Lung (tissue), 12 donors: ENCODE data around the gene MAPK8IP2. TPM values are rescaled to one million over a fixed set of nuclear protein-coding genes. Genes with fewer than 3 reads are reported as not detected.
A peak's percentile ranks its signal among the peaks of the same experiment; 100 is the strongest.

ENCODE experiments used
- ATAC-seq: fragments of 200-7000 bp; cut with Tn5 transposase; one replicate; pipeline ENCODE4 v1.9.1; 2020; ENCODE audit warnings: moderate number of reproducible peaks; ENCODE audit not compliant: insufficient read depth, low FRiP score
- DNase-seq, 3 donors: peaks; one replicate each; pipeline ENCODE4 v3.0.0-alpha.2; 2013 to 2017
- H3K27ac ChIP-seq, 2 donors: one replicate each; pipeline ENCODE4 v1.5.1; 2013; ENCODE audit warnings: mild to moderate bottlenecking in 2 of 2, moderate library complexity in 2 of 2, control low read depth in 1 of 2, inconsistent platforms in 1 of 2, low read depth in 1 of 2, low read length in 1 of 2
- H3K27me3 ChIP-seq, 3 donors: one replicate each; pipeline ENCODE4 v1.5.1; 2013; ENCODE audit warnings: low read length in 2 of 3; ENCODE audit not compliant: control insufficient read depth in 3 of 3, insufficient read depth in 3 of 3
- H3K36me3 ChIP-seq, 4 donors: one replicate each; pipeline ENCODE4 v1.5.1; 2013; ENCODE audit warnings: low read length in 4 of 4, mild to moderate bottlenecking in 1 of 4, moderate library complexity in 1 of 4; ENCODE audit not compliant: control insufficient read depth in 4 of 4, insufficient read depth in 4 of 4
- H3K4me1 ChIP-seq, 5 donors: one replicate each; pipeline ENCODE4 v1.5.1; 2013; ENCODE audit warnings: low read length in 5 of 5, mild to moderate bottlenecking in 2 of 5, moderate library complexity in 1 of 5; ENCODE audit not compliant: control insufficient read depth in 5 of 5, insufficient read depth in 5 of 5
- H3K4me3 ChIP-seq: one replicate; pipeline ENCODE4 v1.5.1; 2013; ENCODE audit warnings: mild to moderate bottlenecking, control low read depth, moderate library complexity
- H3K9ac ChIP-seq, 2 donors: one replicate each; pipeline ENCODE4 v1.5.1; 2013; ENCODE audit warnings: low read length in 2 of 2, control low read depth in 1 of 2; ENCODE audit not compliant: insufficient read depth in 1 of 2
- H3K9me3 ChIP-seq, 4 donors: one replicate each; pipeline ENCODE4 v1.5.1; 2013; ENCODE audit warnings: low read length in 3 of 4, mild to moderate bottlenecking in 1 of 4, moderate library complexity in 1 of 4; ENCODE audit not compliant: control insufficient read depth in 4 of 4, insufficient read depth in 3 of 4
- WGBS, 2 donors: extraction: QIAGEN DNeasy Blood & Tissue Kit; methylation state at CpG; one replicate each; pipeline ENCODE4 v1.1.7; 2013; 5-methylcytosine and 5-hydroxymethylcytosine counted together
- polyA plus RNA-seq, 2 donors: library from polyadenylated mRNA; stranded (reverse); fragments of 200-250 nt; gene quantifications; one replicate each; pipeline ENCODE4 v1.2.1, GENCODE V29; 2013
- total RNA-seq, 2 donors: library from RNA; depleted of rRNA in 1 of 2; stranded (reverse); fragments of >200 nt in 1 of 2; gene quantifications; one replicate each; pipeline ENCODE4 v1.2.1, GENCODE V29; 2014 to 2021
- TF ChIP-seq, protein P1 (sequence below): IDR thresholded peaks from 2 replicates; pipeline ENCODE4 v1.5.1; 2012; ENCODE audit warnings: mild to moderate bottlenecking; ENCODE audit errors: control extremely low read depth, extremely low read depth
- donor health status: control.
- donor health status: control.
- donor health status: Bipolar disorder and iron deficiency.
- donor health status: healthy.
- donor health status: DM: yes; HTN: yes; CAD: no.

The MAPK8IP2 gene
- total and polyA plus RNA-seq, 4 donors = 0.91 to 2.7 (median 1.1) TPM

DNA sequence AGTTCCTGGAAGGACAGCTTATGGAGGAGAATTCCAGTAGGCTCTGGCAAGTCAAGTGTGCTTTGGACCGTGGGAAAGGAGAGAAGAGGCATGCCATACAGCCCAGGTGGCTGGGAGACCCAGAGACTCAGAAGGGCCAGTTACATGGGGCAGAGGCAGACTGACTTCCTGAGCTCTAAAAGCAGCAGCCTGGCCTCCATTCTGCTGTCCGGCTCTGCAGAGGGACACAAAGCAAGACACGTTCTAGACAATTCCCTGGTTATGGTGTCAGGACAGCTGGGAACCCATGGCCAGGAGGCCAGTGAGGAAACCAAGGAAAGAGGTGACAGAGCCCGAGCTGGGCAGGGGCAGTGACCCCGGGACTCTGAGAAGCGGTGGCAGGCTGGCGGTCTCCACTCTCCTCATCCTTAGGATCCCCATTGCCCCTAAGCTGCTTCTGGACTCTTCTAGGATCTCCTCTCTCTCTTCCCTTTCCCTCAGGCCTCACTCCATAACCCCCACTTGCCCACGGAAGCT lies 25.1 kb upstream of the MAPK8IP2 start:
- Histone ChIP-seq H3K27ac (no peak overlapping the region), H3K9me3 (no peaks in the 10 kb centered on the region), H3K27me3 (peaks cover 0 to 11% (median 2%) of the 10 kb centered on the region in 3 donors), H3K36me3 (peaks cover 0 to 13% (median 0%) of the 10 kb centered on the region in 4 donors), H3K4me1 (peaks cover 0 to 8% (median 0%) of the 10 kb centered on the region in 5 donors), H3K9ac (no peak overlapping the region), H3K4me3 (no peak overlapping the region)
- no peak for ATAC-seq
- WGBS, 2 donors = 89 to 96% methylated on average over 7 to 8 of the region's 8 CpGs
- DNase-seq = no peak
- TF ChIP-seq, protein P1, sequence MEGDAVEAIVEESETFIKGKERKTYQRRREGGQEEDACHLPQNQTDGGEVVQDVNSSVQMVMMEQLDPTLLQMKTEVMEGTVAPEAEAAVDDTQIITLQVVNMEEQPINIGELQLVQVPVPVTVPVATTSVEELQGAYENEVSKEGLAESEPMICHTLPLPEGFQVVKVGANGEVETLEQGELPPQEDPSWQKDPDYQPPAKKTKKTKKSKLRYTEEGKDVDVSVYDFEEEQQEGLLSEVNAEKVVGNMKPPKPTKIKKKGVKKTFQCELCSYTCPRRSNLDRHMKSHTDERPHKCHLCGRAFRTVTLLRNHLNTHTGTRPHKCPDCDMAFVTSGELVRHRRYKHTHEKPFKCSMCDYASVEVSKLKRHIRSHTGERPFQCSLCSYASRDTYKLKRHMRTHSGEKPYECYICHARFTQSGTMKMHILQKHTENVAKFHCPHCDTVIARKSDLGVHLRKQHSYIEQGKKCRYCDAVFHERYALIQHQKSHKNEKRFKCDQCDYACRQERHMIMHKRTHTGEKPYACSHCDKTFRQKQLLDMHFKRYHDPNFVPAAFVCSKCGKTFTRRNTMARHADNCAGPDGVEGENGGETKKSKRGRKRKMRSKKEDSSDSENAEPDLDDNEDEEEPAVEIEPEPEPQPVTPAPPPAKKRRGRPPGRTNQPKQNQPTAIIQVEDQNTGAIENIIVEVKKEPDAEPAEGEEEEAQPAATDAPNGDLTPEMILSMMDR = no peak

DNA sequence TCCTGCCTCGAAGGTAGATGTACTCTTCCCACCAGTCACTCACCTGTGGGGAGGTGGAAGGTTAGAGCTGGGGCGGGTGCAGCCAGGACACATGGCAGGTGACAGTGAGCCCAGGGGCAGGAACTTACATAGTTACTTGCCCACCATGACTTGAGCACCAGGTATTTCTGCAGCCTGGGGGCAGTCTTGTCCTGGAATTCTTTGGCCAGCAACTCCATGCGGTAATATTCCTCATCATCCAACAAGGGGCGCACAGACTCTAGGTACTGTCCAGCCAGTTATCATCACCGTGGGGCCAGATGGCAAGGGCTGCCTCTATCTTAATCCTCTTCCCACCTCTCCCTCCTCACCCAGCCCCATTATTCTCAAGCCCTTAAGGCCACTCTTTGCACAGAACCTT lies 24.5 kb upstream of the MAPK8IP2 start:
- Histone ChIP-seq H3K27me3 (peaks cover 0 to 11% (median 2%) of the 10 kb centered on the region in 3 donors), H3K4me3 (no peak overlapping the region), H3K9ac (no peak overlapping the region), H3K9me3 (no peaks in the 10 kb centered on the region), H3K27ac (no peak overlapping the region), H3K4me1 (peaks cover 0 to 8% (median 0%) of the 10 kb centered on the region in 5 donors), H3K36me3 (peaks cover 0 to 11% (median 0%) of the 10 kb centered on the region in 4 donors)
- DNase-seq (peak in 2 of 3 donors; percentile 26 to 34), ATAC-seq (no peak)
- WGBS, 2 donors = 68 to 78% methylated on average over 5 of the region's 5 CpGs
- TF ChIP-seq, protein P1 = no peak

DNA sequence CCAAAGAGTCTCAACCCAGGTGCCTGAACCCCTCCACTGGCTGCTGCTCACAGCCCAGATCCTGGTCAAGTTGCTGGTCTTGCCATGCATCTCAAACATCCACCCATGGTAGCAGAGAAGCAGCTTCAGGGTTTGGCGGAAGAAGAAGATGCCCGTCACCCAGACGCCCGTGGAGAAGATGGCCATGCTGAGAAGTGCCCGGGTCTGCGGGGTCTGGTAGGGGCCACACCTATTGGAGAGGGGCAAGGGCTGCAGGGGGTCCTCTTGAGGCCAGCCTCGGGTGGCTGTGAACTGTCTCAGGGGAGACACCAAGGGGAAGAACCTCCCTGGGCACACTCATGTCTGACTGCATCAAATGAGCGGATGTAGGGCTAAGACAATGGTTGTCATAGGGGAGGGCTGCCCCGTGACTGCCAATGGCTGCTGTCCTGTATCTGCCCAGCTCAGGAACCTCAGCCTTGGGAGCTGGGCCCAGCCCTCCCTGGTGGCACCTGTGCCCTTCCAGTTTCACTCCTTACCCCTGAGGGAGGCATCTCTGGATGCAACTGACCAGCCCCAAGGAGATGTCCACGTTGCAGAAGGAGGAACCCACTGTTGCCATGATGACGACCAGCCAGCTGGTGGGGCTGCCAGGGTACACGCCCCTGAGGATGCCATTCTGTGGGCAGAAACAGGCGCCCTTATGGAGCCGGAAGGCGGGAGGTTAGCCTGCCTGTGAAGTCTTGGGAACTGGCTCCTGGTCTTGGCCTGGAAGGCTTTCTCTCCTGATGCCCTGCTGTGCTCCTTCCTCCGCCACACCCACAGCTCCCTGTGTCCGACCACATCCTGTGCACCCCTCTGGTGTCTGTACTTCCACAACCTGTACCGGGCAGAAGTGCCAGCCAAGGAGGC lies 23.5 kb upstream of the MAPK8IP2 start:
- DNase-seq = no peak
- peaks cover 0 to 14% (median 5%) of the 10 kb centered on the region in 5 donors for H3K4me1 ChIP-seq
- H3K9me3 ChIP-seq = no peaks in the 10 kb centered on the region
- H3K36me3 ChIP-seq = peaks cover 0 to 7% (median 0%) of the 10 kb centered on the region in 4 donors
- WGBS, 2 donors = 70 to 76% methylated on average over 18 of the region's 18 CpGs
- no peak overlapping the region for H3K9ac ChIP-seq
- no peak for ATAC-seq
- TF ChIP-seq, protein P1 = no peak
- peaks cover 0 to 11% (median 2%) of the 10 kb centered on the region in 3 donors for H3K27me3 ChIP-seq
- peak overlapping the region in 1 of 2 donors; percentile 90 for H3K27ac ChIP-seq
- no peak overlapping the region for H3K4me3 ChIP-seq
